Stimulated activated CD4-positive, alpha-beta T cell treated with anti-CD3 and anti-CD28 coated beads, Interleukin-12 subunit alpha, Interleukin-12 subunit beta, amount 100 ng/mL, for 48 hours (primary cell): ENCODE measurements around the gene METTL23.
"Not testable (repeated sequence)": the region's sequence is repeated elsewhere in the genome, so short reads cannot be mapped to it uniquely, and the experiment has no call there.

Source experiments
- DNase-seq, 3 donors: peaks; one replicate each; pipeline ENCODE4 v3.0.0-alpha.2; 2020; ENCODE audit warnings: low read depth in 2 of 3, low spot score in 1 of 3

The METTL23 gene

GRCh38 chr17:76695059-76695831 is 31.4 kb upstream of the METTL23 start:
- no peak for DNase-seq

DNA sequence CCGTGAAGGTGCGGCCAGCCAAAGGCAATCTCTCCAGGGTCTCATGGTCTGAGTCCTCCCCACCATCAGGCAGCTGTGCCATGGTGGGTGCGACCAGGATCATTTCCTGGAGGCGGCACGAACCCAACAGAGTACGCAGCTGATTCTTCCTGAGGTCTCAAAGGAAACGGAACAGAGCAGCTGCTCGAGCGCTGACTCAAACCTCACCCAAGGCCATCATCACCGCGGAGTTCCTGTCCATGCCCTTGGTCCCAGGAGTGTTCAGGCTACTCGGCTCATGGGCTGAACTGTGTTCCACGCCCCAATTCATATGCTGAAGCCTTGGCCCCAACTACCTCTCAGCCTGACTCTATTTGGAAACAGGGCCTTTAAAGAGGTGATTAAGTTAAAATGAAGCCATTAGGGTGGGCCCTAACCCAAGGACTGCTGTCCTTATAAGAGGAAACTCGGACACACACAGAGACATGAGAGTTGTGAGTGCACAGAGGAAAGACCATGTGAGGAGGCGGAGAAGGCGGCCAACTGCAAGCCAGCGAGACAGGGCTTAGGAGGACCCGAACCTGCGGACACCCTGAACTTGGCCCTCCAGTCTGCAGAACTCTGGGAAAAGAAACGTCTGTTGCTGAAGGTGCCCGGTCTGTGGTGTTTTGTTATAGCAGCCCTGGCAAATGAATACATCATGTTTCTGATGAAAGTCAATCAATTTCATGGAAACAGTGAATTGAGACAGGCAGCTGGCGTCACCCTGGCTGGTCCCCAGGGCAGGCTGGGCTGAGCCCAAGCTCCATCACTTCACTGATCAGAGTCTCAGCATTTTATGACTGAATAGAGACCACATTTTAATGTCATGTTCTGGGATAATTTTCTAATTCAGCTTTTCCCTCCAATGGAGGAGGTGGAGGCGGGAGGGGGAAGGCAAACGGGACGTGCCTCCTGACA is 29.6 kb upstream of the METTL23 start:
- no peak for DNase-seq

DNA sequence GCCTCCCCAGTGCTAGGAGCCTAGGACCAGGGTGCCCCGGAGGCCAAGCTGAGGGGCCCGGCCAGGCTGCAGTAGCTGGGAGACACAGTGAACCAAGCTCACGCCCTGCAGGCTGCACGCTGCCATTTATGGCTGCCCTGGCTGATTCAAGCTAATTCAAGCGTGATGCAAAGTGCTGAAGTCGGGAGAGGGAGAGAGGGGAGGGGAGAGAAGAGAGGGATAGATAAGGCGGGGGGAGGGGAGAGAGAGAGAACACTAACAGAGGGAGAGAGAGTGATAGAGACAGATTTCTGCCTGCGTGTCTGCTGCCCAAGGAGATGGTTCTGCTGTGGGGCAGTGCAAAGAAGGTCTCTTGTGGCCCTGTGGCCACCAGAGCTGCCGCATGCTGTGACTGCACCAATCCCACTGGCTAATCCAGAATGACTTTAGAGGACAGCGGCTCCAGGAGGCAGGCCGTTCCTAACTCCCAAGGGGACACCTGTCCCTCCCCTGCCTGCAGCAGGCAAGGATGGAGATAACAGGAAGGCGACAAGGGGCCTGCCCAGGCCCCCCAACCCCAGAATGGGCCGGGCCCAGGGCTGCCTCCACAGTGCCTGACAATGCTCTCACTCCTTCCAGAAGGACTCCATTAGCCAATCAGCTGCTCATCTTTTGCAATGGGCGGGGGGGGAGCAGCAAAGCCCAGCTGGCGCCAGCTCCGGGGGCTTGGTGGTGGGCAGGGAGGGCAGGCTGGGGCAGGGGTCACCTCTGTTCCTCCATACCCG is 28.8 kb upstream of the METTL23 start:
- DNase-seq = no peak

DNA sequence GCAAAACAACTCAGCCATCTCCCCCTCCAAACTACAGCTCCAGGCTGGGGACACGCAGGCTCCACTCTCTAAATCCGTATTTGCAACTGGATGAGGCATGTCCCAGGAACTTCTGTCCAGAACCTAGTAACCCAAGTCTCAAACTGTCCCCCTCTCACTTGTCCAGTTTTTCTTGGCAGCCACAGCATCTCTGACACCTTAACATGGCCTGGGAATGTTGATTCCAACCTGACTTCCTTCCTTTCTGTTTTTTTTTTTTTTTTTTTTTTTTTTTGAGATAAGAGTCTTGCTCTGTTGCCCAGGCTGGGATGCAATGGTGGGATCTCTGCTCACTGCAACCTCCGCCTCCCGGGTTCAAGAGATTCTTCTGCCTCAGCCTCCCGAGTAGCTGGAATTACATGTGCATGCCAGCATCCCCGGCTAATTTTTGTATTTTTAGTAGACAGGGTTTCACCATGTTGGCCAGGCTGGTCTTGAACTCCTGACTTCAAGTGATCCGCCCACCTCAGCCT is 28.1 kb upstream of the METTL23 start:
- not testable (repeated sequence) for DNase-seq

- no peak for DNase-seq
These were observed 26.4 kb upstream of the METTL23 start for GRCh38 chr17:76700270-76700616.

- no peak for DNase-seq
These were observed 25.8 kb upstream of the METTL23 start for GRCh38 chr17:76700617-76701470.

- DNase-seq = no peak
These were observed 25.1 kb upstream of the METTL23 start for GRCh38 chr17:76701471-76701967.

DNA sequence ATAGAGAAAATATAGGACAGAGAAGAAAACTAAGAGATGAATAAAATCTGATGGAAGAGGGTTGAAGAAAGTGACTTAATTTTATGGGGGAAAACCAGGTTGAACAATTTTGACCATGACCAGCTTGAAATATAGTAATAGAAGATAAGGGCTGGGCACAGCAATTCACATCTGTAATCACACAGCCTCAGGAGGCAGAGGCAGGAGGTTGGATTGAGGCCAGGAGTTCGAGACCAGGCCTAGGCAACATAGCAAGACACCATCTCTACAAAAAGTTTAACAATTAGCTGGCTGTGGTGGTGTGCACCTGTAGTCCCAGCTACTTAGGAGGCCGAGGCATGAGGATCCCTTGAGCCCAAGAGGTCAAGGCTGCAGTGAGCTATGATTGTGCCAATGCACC is 24.6 kb upstream of the METTL23 start:
- DNase-seq = no peak

DNA sequence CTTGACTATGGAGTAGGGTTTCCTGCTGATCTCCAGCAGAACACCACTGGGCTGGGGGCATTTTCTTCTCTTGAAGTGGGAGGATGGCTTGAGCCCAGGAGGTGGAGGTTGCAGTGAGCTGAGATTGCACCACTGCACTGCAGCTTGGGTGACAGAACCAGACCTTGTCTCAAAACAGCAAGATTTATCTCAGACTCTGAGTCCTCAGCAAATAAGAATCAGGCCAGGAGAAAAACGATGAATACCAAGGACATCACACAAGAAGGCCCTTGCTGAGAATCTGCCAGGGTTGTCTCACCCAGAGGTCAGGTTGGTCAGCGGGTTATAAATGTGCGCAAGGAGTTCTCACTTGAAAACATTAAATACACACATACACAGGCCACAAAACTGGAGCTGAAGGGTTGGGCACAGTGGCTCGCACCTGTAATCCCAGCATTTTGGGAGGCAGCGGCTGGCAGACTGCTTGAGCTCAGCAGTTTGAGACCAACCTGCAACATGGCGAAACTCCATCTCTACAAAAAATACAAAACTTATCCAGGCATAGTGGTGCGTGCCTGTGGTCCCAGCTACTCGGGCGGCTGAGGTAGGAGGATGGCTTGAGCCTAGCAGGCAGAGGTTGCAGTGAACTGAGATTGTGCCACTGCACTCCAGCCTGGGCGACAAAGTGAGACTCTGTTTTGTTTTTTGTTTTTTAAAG is 23.6 kb upstream of the METTL23 start:
- DNase-seq = no peak

DNA sequence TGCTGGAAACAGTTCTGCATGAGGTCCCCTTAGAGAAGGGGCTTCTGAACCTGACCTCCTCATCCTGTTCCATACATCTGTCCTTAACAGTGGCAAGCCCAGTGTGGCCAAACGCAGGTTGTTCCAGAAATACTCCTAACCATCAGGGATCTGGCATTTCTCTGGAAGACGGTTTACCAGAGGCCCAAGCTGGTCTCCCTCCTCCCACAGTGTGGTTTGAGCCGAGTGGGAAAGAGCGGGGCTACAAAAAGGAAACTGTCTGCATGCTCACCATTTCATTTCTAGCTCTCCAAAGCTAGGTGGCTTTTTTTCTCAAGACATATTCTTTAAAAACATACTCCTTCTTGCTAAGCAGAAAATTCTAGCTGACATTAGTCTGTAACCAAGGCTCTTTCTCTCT is 21.8 kb upstream of the METTL23 start:
- DNase-seq = no peak

DNA sequence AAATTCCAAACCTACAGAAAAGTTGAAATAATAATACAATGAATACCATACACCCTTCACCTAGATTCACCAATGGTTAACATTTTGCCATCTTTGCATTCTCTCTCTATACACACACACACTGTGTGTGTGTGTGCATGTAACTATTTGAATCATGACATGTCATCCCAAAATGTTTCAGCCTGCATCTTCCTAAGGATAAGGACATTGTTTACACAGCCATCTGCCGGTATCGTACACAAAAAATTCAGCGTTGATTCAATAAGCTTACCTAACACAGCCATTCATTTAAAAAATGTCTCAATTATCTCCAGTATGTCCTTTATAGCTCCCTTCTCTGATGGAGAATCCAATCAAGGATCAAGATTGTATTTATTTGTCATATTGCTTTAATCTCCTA is 19.8 kb upstream of the METTL23 start:
- no peak for DNase-seq

DNA sequence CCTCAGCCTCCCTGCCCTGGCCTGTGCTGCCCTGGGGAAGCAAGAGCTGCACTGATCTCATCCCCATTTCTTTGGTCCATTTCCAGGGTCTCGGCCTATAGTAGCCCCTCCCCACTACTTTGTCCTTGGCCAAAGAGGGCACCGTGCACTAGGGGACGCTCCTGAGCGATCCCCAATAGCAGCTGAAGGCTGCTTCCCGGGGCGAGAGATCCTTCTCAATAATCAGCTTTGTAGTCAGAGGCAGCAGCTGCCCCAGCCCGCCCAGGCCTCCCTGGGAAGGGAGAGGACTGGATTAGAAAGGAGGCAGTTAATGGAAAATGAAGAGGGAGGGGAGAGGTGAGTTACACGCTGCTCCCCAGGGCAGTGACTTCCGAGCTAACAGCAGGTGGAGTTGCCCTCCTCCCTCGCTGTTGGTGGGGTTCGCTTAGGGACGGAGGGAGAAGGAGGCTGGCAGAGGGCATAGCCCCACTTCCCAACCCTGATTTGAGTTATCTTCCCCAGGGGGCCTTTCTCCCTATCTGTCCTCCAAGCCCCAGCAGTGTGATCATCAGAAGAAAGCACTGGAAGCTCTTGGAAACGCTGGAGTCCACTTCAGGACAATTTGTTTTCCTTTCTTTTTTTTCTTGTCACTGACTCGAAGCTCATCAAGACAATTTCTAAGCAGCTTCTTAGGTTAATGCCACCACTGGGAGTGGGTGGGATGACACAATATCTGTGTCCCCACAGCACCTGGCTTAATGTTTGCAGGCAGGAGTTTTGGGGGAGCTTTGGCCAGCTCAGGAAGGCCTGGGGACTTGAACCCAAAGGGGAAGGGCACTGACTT is 18.4 kb upstream of the METTL23 start:
- no peak for DNase-seq

DNA sequence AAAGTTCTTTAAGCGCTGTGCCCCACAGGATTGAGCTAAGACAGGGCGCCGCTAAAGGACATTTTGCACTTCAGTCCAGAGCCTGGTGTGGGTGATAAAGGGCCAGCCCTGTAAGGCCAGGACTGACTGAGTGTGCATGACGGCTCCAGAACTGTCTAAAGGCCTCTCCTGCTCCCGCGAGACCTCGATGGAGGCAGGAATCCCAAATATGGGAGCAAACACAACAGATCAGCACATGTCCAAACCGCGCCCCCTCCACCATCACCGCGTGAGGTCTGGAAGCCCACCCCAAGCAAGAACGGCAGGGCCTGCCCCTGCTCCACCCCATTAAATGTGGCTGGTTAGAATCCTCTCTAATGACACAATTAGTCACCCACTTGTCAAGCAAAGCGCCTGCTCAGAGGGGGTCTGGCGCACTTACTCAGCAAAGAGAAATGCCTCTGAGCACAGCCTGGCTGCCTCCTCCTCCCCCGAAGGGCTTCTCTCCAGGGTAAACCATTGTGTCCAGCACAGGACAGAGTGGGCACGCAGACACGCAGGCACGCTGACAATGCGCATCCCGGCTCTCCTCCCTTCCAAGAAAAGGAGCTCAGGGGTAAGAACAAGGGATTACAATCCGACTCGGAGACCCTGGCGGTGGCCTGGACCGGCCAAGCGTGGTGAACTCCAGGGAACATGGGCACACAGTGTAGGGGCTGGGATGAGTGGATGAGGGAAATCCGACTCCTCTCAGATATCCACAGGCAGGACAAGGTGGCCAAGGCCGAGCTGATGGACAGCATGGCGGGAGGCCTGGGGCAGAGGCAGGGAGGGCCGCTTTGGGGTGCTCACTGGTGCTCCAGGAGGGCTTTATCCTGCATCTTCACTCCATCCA is 17.3 kb upstream of the METTL23 start:
- no peak for DNase-seq

- DNase-seq = not testable (repeated sequence)
These were observed 16.4 kb upstream of the METTL23 start for GRCh38 chr17:76709951-76710862.

GRCh38 chr17:76710863-76711611 is 15.6 kb upstream of the METTL23 start, which contains the start of gene MXRA7:
Gene MXRA7, minus strand, starts transcription at chr17:76710965. Its CDS starts 19 bp downstream, at chr17:76710946.
- no peak for DNase-seq

- not testable (repeated sequence) for DNase-seq
These were observed 14.3 kb upstream of the METTL23 start for GRCh38 chr17:76712321-76712720.
